ENCODE measurements around the gene LMO7. TPM values are rescaled to one million over a fixed set of nuclear protein-coding genes. Genes with fewer than 3 reads are reported as not detected.

Gene LMO7
- total RNA-seq, 1 donor from 2014 or later = 340 TPM

- no peak for DNase-seq
These were observed 166.0 kb downstream of the LMO7 start for GRCh38 chr13:75802161-75802560.

- DNase-seq = no peak
These were observed 167.1 kb downstream of the LMO7 start for GRCh38 chr13:75803164-75803611.

GRCh38 chr13:75804054-75804453 lies 167.9 kb downstream of the LMO7 start:
- DNase-seq = no peak

DNA sequence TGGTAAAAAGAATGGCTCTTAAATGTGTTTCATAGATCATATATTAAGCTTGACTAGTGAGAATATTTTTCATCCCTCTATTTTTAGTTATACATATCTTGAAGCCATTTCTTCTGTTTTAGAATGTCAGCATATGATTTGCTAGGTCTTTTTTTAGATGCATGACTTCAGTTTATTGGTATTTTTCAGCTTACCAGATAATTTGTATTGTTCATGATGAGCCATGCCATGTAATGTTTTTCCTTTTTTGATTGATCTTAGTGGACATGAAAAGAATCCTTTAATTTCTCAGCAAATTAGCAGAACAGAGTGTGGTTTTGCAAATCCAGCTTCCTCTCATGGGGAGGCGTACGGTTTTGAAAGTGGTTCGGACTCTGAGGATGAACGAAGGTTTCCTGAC lies 168.5 kb downstream of the LMO7 start:
- no peak for DNase-seq

DNA sequence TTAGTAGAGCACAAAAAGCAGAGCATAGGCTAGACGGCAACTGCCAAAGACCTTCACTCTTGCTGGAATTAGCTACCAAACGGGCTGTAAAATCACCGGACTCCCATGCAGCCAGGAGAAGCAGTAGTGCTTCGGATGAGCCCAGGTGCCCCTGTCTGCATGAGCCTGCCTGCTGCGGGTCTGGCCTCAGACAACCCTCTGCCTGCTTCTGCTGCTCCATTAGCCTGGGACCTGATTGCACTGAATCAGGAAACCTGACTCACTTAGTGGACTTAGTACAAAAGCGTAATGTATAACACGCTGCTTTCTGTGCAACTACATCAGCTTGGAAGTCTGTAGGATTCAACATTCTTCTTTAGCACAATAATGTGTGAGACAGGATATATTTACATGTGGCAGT lies 170.0 kb downstream of the LMO7 start:
- no peak for DNase-seq

GRCh38 chr13:75811361-75811760 lies 175.2 kb downstream of the LMO7 start:
- DNase-seq = no peak

DNA sequence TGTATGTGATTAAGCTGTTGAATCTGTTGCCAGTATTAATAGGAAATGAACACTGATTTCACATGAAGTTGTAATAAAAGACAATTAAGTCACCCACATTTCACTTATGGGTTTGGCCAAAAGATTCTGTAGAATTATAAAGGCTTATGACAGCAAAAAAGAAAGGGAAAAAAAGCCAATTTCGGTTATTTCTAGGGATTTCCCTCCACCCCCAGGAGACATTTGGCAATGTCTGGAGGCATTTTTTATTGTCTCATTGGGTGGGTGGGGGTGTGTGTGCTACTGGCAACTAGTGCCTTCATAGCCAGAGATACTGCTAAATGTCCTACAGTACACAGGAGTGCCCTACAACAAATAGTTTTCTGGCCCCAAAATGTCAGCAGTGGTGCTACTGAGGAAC lies 175.7 kb downstream of the LMO7 start:
- DNase-seq = no peak

DNA sequence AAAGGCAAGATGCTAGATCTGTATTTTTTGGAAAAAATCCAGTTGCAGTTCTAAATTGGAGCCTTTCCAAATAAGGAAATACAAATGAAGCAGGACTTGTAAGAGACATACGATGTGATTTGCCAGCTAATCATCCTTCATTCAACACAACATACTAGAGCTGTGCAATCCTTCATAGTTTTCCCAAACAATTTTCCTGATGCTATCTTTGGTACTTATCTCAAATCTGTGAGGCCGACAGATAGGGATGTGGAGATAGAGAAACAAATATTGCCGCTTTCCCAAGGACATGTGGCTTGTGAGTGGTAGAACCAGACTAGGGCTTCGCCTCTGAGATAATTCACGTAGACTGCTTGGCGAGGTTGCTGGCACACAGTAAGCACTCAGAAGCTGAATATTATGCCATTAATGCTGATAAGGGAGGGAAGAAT lies 176.6 kb downstream of the LMO7 start:
- DNase-seq = no peak

- no peak for DNase-seq
These were observed 177.2 kb downstream of the LMO7 start for GRCh38 chr13:75813323-75813722.

DNA sequence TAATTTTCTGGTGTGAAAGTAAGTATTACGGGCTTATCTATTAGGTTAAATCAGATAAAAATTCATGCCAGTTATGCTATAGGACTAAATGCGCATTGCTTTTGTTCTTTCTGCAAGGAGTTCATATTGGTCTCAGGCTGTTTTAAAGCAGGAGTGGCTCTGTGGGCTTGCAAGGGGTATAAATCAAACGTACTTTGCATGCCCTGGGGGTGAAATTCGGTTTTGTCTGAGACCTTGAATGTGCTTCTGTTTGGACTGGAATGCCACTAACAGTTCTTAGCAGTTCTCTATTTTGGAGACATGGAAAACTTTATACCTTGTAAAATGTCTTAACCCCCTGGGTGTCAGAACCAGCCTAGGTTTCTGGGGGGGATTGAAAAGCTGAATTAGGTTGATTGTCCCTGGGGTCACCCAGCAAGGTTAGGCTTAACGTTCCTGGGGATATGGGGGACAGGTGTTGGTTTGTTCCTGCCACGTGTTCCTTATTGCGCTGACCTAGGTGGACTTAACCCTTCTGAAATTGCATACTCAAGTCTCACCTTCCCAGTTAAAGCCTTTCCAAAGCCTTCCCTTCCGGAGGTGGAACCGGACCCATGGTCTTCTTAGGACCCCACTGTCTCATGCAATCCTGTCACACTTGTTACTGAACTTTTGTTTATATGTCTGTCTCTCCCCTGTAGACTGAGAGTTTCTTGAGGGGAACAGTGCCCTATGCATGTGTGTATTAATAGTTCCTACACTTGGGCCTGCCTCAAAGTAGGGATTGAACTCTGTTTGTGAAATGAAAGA lies 182.2 kb downstream of the LMO7 start:
- no peak for DNase-seq

GRCh38 chr13:75818968-75819225 lies 182.8 kb downstream of the LMO7 start:
- no peak for DNase-seq

DNA sequence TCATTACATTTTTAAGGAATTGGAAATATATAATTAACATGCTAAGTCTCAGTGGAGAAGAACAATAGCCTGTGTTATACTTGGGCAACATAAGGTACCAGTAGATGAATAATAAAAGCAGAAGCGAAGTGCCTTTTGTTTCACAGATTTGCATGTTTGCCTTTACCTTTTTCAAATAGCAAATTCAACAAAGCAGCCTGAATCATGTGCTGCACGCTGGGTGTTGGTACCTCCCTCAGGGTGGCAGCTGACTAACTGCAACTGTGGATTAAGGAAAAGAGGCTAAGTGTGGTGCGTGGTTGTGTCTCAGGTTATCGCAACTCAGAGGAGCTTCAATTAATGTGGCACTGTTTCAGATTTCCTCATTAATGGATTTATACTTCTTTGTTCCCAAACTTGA lies 189.0 kb downstream of the LMO7 start:
- no peak for DNase-seq

GRCh38 chr13:75825594-75825993 lies 189.5 kb downstream of the LMO7 start:
- no peak for DNase-seq

GRCh38 chr13:75826391-75826790 lies 190.3 kb downstream of the LMO7 start:
- no peak for DNase-seq

DNA sequence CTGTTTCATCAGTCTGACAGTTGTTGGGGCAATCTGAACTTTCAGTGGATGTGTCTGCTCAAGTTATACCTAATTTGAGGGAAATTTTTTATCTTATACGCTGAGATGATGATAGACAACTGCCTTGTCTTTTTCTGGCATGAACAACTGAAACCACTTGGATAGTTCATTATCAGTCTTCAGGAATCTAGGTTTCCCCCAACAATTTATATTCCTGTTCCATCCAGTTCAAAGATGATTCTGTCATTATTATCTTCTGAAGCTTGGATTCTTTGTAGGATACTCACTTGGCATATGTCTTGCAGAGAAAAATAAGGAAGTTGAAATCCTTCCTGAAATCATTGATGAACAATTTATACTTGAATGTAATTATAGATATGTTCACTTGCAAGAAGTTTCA lies 193.7 kb downstream of the LMO7 start:
- DNase-seq = no peak

DNA sequence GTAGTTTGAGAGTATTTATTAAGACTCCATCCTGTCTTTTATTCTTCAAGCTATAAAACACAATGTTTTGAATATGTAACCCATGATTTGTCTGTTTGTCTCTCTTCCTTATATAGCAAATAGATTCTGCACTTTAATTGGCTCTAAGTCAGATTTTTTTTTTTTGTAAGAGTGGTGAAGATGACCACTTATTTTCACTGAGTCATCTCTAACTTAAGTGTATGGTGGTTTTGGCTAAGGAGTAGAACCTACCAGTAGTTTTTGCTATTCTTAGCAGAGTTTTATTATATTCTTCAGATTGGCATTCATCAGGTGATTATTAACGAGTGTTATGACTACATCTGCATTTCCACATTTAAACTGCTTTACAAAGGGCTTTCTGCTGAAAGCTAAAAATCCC lies 194.7 kb downstream of the LMO7 start:
- DNase-seq = no peak

- no peak for DNase-seq
These were observed 195.3 kb downstream of the LMO7 start for GRCh38 chr13:75831389-75831788.

DNA sequence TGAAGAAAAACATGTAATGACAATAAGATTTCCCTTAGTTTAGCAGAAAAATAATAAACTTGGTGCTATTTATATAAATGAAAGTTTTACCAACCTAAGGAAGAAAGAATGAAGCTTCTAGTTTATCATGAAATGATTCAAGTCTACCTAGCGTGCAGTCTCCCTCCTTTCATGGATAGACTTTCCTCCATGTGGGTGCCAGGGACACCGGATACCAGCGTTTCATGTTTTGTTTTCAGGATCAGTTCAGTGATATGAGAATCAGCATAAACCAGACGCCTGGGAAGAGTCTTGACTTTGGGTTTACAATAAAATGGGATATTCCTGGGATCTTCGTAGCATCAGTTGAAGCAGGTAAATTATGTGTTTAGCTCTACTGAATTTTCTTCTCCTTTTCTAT lies 196.7 kb downstream of the LMO7 start:
- no peak for DNase-seq

DNA sequence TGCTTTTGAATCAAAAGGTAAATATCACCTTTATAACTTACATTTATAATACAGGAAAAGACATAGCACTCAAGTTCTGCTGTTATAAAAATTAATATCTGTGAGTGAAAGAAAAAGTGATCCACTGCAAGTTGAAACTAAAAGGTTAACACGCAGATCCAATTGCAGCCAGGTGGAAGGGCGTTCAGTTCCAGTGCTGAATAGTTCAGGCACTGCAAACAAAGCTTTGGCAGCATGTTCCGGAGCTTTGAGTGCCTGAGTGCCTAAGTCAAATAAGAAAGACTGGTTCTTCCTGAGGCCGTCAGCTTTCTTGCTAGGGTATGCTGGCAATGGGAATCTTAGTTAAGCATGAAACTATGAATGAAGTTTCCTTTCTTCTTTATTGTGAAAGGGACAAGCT lies 200.3 kb downstream of the LMO7 start:
- DNase-seq = peak; percentile 54

DNA sequence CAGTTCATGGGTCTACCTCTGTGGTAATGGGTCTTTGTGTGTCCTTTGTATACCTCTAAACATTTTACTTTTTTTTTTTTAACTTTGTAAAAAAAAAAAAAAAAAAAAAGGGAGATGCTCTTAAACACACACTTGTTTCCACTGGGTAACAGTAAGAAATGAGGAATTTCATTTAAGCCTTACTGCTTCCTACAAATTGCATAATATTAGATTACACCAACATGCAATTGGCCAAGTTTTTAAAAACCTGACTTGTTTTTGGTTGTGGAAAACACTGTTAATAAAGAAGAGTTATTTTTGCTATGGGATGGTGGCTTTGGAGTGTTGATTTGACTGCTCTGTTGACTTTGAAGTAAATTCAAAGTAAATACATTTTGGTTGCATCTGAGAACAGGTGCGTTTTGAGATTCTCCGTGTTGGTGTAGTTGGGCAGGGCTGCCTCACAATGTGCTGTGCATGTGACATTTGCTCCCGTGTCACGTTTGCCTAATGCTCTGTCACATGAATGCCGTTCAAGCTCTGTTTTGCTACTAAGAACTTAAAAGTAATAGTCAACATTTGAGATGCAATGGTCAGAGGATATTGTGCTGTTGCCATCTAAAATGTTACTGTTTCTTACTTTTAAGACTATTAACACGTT lies 202.4 kb downstream of the LMO7 start:
- DNase-seq = no peak

GRCh38 chr13:75839406-75839805 lies 203.3 kb downstream of the LMO7 start:
- DNase-seq = no peak

DNA sequence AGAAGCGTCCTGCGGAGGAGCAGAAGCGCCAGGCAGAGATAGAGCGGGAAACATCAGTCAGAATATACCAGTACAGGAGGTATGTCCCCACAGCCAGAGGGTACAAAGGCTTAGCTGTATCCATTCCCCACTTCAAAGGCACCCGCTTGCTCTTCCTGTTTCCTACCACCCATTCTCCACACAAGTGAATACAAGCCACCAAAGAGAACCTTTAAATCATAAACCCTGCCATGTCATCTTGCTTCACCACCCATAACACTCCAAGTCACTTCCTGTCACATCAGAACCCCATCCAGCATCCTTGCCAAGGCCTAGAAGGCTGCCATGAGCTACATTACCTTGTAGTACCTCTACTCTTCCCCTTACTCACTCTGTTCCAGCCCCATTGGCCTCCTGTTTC lies 205.8 kb downstream of the LMO7 start:
- DNase-seq = no peak

GRCh38 chr13:75843074-75843473 lies 206.9 kb downstream of the LMO7 start:
- no peak for DNase-seq

GRCh38 chr13:75843991-75844390 lies 207.9 kb downstream of the LMO7 start:
- no peak for DNase-seq

All from tongue (tissue), 2 donors.